ENCODE results near the gene LIAS. TPM values are rescaled to one million over a fixed set of nuclear protein-coding genes. Genes with fewer than 3 reads are reported as not detected.

Gene LIAS
- total RNA-seq, 1 donor from 2014 or later, result 14.0 TPM

DNA sequence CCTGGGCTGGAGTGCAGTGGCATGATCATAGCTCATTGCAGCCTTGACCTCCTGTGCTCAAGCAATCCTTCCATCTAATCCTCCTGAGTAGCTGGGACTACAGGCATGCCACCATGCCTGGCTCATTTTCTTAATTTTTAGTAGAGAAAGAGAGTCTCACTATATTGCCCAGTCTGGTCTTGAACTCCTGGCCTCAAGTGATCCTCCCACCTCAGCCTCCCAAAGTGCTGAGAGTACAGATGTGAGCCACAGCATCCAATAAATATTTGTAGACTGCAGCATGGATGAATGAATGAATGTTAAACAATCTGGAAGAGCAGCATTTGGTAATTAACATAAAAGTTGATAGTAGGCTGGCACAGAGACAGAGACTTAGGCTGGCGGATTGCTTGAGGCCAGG lies 32.1 kb upstream of the LIAS start:
- DNase-seq (ENCODE audit: low read depth), result no peak
- Histone ChIP-seq H3K27me3 (ENCODE audit: control insufficient read depth, insufficient read depth, low read length) (no peaks in the 10 kb centered on the region), H3K4me3 (ENCODE audit: low read depth, low read length) (no peak overlapping the region), H3K36me3 (ENCODE audit: control insufficient read depth, insufficient read depth, low read length) (no peaks in the 10 kb centered on the region)
- no peak for FAIRE-seq
- TF ChIP-seq, protein P1, sequence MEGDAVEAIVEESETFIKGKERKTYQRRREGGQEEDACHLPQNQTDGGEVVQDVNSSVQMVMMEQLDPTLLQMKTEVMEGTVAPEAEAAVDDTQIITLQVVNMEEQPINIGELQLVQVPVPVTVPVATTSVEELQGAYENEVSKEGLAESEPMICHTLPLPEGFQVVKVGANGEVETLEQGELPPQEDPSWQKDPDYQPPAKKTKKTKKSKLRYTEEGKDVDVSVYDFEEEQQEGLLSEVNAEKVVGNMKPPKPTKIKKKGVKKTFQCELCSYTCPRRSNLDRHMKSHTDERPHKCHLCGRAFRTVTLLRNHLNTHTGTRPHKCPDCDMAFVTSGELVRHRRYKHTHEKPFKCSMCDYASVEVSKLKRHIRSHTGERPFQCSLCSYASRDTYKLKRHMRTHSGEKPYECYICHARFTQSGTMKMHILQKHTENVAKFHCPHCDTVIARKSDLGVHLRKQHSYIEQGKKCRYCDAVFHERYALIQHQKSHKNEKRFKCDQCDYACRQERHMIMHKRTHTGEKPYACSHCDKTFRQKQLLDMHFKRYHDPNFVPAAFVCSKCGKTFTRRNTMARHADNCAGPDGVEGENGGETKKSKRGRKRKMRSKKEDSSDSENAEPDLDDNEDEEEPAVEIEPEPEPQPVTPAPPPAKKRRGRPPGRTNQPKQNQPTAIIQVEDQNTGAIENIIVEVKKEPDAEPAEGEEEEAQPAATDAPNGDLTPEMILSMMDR (IDR thresholded peaks at IDR 0.05; ENCODE audit: insufficient read depth, low read length, severe bottlenecking), result no peak

DNA sequence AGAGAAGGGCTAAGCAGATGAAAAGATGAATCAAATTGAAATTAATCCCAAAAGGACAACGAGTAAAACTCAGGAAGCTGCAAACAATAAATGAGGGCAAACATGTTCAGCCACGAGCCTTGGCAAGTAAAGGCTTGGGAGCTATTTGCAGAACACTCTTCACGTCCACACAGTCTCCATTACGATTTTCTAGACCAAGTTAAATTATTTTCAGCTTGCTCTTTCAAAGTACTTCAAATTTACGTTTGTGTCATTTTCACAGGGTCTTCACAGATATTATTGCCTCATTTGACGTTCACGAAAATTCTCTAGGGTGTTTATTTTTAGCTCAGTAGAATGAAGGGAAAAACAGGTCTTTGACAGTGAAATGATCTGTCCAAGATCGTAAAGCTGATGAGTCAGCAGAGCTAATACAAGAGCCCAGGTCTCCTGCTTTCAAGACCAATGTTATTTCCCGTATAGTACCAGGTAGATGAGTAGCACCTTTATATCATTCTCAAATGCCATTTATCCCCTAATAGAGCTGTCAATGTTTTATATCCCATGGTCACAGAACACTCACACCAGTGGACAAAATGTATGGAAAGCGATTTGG lies 31.2 kb upstream of the LIAS start:
- FAIRE-seq (no peak), DNase-seq (ENCODE audit: low read depth) (peak; percentile 66)
- TF ChIP-seq, protein P1 (IDR thresholded peaks at IDR 0.05; ENCODE audit: insufficient read depth, low read length, severe bottlenecking), result no peak
- Histone ChIP-seq H3K36me3 (ENCODE audit: control insufficient read depth, insufficient read depth, low read length) (no peaks in the 10 kb centered on the region), H3K27me3 (ENCODE audit: control insufficient read depth, insufficient read depth, low read length) (no peaks in the 10 kb centered on the region), H3K4me3 (ENCODE audit: low read depth, low read length) (no peak overlapping the region)

DNA sequence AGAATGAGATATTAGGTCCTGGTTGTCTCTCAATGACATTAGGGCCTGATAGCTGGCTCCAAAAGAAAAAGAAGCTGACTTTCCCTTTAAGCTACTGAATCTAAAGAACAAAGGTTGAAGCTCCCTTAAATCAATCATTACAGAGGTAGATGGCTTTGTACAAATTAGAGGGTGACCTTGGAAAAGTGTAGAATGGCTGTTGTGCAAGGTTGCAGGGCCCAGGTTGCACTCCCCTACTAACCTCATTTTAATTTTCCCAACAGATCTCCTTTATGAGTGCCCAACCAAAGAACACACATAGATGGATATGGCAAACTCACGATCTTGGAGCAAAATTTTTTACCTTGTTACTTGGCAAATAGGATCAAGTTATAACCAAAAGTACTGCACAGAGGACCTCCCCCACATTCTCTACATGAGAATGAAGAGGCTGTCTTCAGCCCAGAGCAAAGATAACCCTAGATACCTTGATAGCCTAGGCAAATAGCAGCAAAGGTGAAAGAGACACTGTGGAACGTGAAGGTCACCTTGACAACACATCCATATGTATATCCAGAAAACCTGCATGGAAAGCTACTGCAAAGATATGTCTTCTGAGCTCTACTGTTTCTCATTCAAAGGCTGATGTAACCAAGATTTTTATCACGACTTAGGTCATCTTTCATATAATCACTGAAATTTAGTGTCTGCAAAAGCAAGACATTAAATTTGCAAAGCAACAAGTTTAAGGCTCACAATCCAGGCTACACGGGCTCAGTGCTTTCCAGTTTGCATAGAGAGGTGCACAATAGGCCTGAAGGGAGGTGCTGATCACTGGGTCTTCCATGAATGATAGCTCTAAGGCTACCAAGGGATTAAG lies 29.2 kb upstream of the LIAS start:
- Histone ChIP-seq H3K4me3 (ENCODE audit: low read depth, low read length) (no peak overlapping the region), H3K27me3 (ENCODE audit: control insufficient read depth, insufficient read depth, low read length) (no peaks in the 10 kb centered on the region), H3K36me3 (ENCODE audit: control insufficient read depth, insufficient read depth, low read length) (no peaks in the 10 kb centered on the region)
- TF ChIP-seq, protein P1 (IDR thresholded peaks at IDR 0.05; ENCODE audit: insufficient read depth, low read length, severe bottlenecking), result no peak
- no peak for FAIRE-seq
- DNase-seq (ENCODE audit: low read depth), result no peak

DNA sequence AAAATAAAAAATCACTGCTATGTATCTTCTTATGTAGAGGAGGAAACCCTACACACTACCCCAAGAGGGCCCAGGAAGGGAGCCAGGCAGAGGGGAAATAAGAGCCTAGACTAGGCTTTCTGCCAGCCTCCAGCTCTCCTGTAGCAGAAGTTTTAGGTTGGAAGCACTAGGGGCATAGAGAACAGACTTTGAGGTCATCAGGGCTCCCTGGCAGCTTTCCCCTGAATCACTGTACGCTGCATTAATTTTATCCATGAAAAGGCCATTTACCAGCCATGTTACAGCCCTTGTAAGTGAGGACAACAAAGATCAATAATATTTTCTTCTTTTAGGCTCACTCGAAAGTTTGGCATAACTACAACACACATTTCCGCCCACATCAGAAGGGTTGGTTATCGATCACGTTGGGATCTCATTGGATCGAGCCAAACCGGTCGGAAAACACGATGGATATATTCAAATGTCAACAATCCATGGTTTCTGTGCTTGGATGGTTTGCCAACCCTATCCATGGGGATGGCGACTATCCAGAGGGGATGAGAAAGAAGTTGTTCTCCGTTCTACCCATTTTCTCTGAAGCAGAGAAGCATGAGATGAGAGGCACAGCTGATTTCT lies 24.9 kb upstream of the LIAS start:
- FAIRE-seq, result peak; percentile 28
- no peak overlapping the region for H3K4me3 ChIP-seq (ENCODE audit: low read depth, low read length)
- TF ChIP-seq, protein P1 (IDR thresholded peaks at IDR 0.05; ENCODE audit: insufficient read depth, low read length, severe bottlenecking), result no peak

DNA sequence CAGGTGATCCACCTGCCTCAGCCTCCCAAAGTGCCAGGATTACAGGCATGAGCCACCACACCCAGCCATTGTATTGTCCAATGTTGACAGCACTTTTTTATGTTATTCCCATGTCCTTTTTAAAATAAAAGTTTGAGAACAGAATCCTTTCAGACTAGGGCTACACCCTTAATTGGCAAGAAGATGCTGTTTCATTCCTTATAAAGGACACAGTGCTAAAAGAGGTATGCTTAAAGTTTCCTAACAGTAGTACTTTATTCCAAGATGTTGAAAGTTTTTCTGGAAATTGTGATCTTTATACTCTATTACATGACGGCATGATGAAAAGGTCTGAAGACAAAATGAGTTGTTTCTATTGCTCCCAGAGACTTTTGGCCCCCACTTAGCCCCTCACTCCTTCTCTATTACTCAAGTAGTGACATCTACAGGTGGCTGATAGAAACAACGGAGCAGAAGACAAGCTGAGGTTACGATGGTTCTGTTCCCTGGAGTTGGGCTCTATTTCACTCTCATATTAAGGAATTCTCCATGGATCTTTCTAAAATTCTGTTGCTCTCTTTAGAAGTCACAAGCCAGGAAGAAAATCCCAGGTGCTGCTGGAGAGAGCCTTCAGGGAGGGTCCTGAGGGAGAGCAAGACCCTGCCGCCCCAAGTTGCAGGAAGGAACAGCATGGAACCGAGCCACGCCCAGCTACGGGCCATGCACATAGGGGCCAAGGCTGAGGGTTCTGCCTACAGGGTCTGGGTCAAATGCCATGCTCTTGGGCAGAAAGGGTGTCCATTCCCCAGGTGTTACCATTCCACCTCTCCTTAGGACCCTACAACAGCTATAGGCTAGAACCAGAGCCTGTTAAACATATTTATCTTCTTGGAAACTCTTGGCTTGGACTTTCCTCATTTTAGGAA lies 22.9 kb upstream of the LIAS start:
- H3K27me3 ChIP-seq (ENCODE audit: control insufficient read depth, insufficient read depth, low read length), result no peaks in the 10 kb centered on the region
- no peak overlapping the region for H3K4me3 ChIP-seq (ENCODE audit: low read depth, low read length)
- DNase-seq (ENCODE audit: low read depth) (no peak), FAIRE-seq (no peak)
- TF ChIP-seq, protein P1 (IDR thresholded peaks at IDR 0.05; ENCODE audit: insufficient read depth, low read length, severe bottlenecking), result peak; percentile 8
- no peaks in the 10 kb centered on the region for H3K36me3 ChIP-seq (ENCODE audit: control insufficient read depth, insufficient read depth, low read length)

More for the DNA sequence above, 24.9 kb upstream of the LIAS start:
- H3K36me3 ChIP-seq (ENCODE audit: control insufficient read depth, insufficient read depth, low read length), result no peaks in the 10 kb centered on the region
- DNase-seq (ENCODE audit: low read depth), result no peak
- H3K27me3 ChIP-seq (ENCODE audit: control insufficient read depth, insufficient read depth, low read length), result no peaks in the 10 kb centered on the region

Measured in bronchial epithelial cell (primary cell).